Dermis blood vessel endothelial cell (primary cell): Measurements from ENCODE around the gene TEX12. TPM values are rescaled to one million over a fixed set of nuclear protein-coding genes. Genes with fewer than 3 reads are reported as not detected.
"Not testable (repeated sequence)": the region's sequence is repeated elsewhere in the genome, so short reads cannot be mapped to it uniquely, and the experiment has no call there.

ENCODE experiments used
- DNase-seq: peaks from one replicate; pipeline ENCODE4 v3.0.0; 2010
- total RNA-seq: library from RNA; depleted of rRNA; stranded (reverse); fragments of >200 nt; gene quantifications from 2 replicates; pipeline ENCODE4 v1.2.3, GENCODE V29; 2014

The TEX12 gene, protein sequence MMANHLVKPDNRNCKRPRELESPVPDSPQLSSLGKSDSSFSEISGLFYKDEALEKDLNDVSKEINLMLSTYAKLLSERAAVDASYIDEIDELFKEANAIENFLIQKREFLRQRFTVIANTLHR
- not detected in 2 replicates for total RNA-seq

DNA sequence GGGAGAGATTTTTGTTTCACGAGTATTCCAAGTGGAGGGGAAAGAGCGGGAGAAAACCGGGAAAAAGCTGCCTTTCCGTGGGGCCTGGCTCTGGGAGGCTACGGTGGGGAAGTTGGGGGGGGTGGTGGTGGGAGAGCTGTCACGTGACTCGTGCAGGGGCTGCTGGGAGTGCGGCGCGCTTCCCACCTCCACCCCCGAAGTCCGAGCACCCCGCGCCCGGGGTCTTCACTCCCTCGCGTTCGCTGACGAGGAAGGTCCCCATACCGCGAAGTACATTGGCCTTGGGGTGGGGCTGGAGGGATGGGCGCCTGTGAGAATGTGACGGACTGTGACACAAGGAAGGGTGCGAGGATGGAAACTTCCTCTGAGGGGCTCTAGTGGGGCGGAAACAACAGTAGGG, at the start of gene TEX12:
TEX12 (plus strand) TSS at position 228 of the 400 bp plus-strand sequence. CDS start 1,897 bp downstream, outside the sequence.
- DNase-seq: no peak

DNA sequence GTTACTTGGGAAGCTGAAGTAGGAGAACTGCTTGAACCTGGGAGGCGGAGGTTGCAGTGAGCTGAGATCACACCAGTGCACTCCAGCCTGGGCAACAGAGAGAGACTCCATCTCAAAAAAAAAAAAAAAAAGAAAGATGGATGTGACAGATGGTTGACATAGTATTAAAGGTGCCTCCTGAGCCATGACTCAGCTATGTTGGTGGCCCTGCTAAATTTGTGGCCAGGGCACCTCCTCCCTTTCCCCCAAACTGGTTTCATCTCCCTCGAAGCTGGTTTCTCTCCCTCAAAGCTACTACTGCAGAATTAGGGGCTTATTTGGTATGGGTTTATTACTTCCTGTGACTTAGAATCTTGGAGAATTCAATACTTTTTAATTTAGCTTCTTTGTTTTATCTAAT, 49.0 kb upstream of the TEX12 start:
- DNase-seq: no peak

DNA sequence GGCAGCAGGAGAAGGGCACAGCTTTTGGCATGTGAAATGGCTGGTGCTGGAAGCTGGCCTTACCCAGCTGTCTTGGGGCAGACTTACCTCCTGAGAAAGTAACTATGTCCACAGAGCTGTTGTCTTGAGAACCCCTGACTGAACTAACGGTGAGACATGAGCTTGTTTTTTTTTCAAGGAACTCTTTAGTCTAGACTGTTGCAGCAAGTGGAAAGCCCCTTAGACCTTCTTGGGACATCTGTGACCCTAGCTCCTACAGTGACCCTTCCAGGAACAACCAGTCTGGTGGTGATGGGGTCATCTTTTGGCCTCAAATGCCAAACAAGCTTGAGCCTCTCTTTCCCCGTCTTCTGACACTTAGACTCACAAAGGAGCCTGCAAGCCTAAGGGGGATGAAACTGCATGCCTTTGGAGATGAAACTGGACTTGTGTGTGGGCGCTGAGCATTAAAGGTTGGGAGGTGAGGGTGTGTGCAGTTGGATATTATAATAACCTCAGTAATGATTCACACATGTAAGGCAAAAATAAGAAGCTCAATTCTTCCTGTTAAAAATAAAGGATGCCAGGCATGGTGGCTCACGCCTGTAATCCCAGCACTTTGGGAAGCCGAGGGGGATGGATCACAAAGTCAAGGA, 45.1 kb upstream of the TEX12 start:
- no peak for DNase-seq

DNA sequence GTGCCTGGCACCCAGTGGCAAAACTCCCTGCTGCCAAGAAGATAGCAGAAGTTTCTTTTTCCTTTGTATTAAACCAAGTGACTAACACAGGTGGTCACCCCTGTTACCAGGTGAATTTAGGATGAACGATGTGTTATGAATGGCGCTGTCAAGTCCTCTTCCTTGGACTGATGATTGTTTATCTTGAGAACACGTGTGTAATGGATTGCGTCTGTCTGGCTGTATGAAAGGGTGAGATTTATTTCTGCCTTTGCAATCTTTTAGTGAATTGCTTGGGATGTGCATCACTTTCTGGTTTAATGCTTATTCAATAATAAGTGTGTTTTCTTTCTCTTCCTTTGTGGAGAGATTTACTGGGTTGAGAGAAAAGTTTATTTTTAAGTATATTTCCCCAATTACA, 44.0 kb upstream of the TEX12 start:
- no peak for DNase-seq

DNA sequence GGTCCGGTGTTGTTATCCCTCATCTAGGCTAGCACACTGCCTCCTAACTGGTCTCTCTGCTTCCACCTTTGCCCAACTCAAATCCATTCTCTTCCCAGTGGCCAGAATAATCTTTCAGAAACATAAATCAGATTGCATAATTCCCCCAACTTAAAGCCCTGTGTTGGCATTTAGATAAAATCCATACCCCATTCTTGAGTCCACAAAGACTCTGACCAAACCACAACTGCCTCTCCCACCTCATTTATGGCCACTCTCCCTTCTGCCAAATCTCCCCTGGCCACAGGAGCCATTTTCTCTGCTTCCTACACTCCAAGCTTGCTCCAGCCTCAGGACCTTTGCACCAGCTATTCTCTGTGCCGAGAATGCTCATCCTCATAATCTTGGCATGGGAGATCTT, 40.1 kb upstream of the TEX12 start:
- DNase-seq: no peak

DNA sequence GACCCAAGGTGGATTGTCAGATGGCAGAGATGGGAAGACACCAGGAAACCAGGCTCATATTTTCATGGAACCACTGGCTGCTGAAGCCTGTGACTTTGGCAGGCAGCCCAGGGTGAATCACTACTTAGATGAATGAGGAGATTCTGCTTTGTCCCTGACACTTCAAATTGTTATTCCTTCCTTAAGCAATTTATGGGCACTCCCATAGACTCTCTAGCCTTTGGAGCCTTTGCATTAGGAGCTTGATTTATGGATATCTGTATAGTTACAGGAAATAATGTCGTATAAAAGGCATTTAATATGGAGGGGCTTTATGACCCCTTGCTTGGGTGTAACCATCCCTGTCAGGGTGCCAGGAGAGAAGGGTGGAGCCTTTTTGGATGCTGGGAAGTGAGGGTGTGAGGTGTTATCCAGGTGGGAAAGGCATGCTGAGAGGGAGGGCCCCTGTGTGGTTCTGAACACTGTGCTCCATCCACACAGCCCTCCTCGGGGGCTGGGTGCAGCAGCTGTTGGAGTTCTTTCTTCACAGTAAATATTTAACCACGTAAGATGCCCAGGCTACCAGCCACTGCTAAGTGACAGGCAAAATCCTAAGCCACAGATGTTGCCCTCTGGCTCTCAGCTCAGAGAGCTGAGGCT, 38.6 kb upstream of the TEX12 start:
- peak; percentile 65 for DNase-seq

DNA sequence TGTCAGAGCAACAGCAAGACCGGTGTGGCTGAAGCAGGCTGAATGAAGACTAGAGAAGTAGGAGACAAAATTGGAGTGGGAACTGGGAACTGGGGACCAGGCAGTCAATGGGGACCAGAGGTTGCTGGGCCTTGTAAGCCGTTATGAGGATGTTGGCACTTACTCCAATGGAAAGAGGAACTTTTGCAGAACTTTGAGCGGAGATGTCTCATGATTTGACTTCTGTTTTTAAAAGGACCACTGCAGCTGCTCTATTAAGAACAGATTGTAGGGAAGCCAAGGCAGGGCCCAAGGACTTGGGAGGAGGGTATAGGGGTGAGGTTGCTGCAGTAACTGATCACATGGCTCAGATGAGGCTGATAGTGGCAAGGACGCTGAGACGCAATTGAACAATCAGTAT, 37.5 kb upstream of the TEX12 start:
- no peak for DNase-seq

DNA sequence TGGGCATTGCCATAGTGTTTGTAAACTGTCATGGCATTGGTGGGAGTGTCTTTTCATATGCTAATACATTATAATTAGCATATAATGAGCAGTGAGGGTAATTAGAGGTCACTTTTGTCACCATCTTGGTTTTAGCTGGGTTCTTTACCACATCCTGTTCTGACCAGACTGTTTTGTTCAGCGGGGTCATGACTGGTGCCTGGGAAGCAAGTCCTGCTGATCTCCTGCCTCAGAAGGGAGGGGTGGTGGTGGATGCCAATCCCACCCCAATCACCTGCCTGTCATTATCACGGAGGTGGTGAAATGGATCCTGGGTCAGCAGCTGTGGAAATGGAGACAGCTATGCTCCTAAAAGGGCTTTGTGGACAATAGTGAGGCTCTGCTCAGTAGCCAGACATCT, 34.4 kb upstream of the TEX12 start:
- no peak for DNase-seq

DNA sequence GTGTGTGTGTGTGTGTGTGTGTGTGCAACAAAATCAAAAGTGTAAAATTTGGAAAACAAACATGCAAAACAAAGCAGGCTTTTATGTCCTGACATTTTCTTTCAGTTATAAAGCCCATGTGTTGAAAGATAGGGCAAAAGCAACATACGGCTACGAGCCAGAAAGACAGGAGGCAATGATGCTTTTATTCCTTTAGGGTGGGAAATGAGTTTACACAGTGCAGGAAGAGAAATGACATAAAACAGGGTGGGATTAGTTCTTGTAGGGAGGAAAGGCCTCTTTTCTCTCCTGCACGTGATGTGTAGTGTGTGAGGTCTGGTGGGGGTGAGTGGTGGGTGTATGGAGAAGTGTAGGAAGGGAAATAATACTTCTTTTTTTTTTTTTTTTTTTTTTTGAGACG, 32.7 kb upstream of the TEX12 start:
- no peak for DNase-seq

DNA sequence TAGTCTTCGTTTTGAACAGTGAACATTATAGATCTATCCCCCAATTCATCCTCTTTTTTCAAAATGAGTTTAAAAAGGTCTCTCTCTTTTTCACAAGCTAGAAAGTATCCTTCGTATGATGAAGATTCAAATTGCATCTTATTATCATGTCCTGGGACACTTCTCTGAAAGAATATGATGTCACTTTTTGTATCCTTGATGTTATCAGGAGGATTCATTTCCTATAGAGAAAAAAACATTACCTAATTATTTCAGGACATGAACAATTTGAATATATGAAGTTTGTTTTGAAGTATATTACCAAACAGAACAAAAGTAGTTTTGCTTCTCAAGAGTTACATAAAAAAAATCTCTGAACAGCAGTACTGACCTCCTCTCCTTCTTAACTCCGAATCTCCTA, 23.6 kb upstream of the TEX12 start:
- DNase-seq: no peak

DNA sequence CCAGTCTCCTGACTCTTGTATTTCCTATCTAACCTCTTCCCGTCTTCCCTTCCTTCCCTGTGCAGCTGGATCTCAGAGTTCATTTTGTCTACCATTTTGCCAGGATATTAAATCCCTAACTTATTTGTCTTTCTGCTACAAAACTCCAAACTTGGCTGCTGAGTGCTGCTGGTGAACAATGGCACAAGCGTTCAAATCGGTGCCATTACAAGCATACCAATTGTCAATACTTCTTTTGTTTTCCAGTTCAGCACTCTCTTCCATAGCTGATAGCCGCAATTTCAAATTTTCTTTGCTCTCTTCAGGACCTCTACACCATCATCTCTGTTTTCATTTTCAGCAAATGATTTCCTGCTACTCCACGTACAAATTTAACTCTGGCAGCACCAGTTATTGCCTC, 16.7 kb upstream of the TEX12 start:
- DNase-seq: no peak

DNA sequence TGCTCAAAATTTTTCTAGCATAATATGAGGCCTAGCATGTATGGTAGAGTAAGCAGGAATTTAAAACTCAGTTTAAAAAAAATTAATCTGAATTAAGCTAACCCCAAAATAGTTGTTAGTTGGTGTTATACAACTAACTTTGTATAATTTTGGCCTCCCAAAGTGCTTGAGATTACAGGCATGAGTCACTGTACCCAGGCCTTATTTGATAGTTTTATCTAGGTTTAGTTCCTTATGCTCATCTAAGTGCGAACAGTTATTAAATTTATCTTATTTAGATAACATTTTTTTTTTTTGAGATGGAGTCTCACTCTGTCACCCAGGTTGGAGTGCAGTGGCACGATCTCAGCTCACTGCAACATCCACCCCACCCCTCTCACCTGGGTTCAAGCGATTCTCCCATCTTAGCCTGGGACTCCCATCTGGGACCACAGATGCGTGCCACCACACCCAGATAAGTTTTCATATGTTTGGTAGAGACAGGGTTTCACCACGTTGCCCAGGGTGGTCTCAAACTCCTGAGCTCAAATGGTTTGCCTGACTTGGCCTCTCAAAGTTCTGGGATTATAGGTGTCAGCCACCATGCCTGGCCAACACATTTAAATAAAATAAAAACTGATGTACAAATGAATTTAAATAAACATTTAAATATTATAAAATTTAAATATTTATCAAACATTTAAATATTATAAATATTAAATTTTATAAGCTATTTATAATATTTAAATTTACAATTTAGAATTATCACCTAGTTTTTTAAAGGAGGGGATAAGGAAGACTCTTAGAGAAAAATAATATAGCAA, 10.8 kb upstream of the TEX12 start:
- no peak for DNase-seq

DNA sequence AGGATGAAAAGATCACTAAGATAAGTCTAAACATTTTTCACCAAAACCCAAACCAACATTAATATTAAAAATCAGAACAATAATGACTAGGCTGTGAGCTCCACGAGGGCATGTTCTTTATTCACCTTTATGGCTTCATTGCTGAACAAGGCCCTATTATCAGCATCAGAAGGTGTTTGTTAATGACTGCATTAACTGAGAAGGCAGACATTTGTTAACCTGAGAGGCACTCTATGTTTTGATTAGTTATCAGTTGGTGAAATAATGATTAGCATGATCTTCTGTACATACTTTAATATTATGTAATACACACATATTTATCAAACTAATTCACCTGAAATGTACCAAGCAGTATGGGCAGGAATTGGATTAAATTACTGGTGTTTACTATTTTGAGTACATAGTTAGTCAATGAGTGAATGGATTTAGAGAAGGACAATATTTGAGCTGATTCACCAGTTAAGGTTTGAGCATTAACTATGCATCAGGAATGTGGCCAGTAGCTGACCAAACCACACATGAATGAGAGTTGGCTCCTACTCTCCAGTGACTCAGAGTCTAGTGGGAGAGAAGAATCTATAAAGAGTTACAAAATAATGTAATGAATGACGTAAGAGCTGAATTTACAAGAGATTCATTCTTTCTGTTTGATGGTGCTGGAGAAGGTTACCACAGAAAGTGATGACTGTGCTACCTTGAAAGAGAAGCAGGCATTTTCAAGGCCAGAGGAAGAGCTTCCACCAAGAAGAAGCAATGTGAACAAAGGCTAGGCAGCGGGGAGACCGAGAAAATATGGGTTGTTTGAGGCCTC, 10.0 kb upstream of the TEX12 start:
- peak; percentile 80 for DNase-seq

DNA sequence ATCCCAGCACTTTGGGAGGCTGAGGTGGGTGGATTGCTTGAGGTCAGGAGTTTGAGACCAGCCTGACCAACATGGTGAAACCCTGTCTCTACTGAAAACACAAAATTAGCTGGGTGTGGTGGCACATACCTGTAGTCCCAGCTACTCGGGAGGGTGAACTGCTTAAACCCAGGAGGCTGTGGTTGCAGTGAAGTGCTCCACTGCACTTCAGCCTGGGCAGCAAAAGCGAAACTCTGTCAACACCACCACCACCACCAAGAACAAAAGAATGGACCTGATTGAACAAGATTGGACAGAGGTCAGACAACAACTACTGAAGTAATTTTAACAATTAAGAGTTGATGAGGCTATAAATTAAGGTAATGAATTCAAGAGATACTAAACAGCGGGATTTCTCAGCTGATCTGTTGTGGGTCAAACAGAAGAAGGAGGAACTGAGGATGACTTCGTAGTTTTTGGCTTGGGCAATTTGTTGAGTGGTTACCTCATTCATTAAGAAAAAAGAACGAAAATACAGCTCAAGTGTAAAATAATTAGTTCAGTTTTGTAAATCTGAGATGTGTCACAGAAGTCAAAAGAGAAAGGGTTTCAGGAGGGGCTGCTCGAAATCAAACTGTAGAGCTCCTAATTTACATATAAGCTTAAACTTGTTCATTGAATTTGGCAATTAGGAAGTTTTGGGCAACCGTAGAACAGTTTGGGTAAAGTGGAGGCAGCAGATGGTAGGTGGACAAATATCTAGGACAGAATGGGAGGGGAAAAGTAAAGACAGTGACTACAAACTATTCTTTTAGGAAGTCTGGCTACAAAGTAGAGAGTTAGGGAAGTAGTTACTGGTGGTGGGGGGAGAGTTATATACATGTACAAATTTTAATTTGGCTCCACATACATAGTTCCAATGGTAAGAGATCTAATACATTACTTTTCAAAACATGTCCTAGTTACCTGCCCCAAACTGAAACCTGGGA, 7.8 kb upstream of the TEX12 start:
- DNase-seq: no peak

DNA sequence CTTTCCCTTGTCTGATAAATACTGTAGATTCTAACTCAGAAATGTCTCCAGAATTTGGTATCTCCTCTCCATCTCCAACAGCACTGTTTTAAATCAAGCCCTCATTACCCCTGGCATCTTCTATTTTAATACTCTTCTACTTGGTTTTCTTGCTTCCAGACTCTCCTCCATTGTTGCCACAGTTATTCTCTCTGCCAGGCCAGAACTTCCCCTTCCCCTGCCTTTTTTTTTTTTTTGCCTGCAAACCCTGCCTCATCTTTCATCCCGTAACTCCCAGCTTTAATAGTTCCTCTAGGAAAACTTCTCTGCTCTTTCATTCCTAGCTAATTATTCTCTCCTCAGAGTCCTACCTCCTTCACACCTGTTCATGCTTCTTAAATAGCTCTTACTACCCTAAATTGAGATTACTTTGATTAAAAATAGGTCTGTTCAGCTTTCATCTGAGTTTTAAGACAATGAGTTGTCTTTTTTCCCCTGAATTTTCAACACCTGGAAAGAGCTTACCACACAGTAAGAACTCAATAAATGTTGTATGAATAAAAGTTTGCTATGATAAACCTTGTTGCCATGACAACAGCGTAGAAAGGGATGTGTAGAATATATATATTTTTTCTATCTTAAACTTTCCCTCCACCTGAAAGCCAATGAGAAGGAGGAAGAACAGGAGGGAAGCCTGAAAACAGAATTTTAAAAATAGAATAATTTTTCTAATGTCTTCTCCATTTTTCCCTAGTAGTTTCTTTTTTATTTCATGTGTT, 6.9 kb upstream of the TEX12 start:
- DNase-seq: no peak

DNA sequence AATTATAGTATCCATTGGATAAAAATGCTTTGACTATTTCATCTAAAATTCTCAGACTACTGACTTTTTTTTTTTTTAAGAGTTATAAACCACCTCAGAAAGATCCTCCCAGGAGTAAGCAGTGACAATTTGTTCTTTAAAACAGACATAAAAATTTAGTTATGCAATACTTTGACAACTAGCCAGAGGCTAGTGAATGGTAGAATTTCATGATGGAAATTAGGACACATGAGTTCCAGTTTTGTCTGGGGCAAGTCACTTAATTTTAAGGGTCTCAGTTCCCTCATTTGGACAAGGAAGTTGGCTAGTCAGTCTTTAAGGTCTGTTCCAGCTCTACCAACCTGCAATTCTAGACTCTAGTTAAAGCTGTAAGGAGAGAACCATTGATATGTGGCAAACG, 6.2 kb upstream of the TEX12 start:
- no peak for DNase-seq

DNA sequence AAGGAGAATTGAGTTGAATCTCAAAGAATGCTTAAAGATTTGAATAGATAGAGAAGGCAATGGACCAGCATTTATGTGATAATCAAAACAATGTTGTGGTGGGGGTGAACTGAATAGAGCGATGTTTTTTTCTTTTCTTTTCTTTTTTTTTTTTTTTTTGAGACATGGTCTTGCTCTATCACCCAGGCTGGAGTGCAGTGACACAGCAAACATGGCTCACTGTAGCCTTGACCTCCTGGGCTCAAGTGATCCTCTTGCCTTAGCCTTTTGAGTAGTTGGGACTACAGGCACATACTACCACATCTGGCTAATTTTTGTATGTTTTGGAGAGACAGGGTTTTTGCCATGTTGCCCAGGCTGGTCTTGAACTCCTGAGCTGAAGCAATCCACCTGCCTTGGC, 5.0 kb upstream of the TEX12 start:
- not testable (repeated sequence) for DNase-seq

DNA sequence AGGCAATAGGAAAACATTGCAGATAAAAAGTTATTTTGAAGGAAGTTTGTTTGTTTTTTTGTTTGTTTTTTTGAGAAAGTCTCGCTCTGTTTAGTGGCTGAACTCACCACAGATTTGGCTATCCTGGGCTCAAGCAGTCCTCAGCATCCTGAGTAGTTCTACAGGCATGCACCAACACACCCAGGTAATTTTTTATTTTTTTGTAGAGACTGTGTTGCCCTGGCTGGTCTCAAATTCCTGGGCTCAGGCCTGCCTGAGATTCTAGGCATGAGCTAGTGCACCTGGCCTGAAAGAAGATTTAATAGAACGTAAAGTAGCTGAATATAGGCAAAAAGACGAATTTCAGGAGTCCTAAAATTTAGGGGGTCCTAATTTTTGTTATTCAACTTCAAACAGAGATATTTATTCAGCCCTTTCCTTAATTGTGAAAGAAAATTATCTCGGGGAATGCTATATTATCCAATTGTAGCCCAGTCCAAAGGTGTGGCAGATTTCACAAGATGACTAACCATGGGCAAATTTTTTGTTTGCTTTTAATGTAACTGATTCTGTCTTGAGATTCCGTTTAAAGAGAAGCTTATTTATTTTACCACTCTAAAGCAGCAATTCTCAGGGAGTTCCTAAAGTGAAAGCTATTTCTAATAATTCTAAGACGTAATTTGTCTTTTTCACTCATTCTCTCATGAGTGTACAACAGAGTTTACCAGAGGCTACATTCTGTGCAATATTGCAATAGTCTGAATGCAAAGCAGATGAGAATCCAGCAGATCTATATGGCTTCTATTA, 4.2 kb upstream of the TEX12 start:
- DNase-seq: no peak

DNA sequence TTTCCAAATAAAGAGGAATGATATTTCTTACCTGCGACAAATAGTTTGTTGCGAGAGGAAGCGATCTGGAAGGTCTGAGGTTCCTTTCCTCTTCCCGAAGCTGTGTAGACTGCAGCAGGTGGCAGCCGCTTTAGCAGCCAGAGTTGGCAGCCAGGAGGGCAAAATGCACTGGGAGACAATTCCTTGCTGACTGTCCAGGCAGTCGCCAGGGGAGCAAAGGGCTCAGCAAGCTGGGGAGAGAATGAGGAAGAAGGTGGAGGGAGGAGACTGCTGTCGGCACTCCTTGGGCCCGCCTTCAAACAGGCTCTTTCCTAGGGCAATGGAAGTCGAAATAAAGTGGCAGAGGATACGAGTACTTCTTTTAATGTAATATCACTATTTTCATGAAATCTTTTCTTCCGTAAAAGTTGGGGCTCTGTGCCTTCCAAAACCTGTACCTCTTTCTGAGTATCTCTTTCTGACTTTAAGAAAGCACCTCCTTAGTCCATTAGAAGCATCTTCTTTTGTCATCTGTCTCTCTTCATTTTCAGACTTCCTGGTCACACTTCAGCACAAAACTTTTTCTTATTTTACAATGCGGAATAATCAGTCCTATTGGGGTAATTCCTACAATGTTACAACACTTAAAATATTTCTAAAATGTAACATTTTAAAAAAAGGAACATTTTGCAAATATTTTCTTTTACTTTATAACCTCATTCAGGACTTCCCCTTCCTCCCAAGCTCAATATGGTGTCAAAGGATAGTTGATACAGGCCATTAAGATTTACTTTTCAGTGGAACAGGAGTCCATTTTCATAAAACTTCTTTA, 3.1 kb upstream of the TEX12 start, which contains the start of gene IL18:
IL18 (minus strand) TSS at position 220 of the 811 bp plus-strand sequence. CDS start 9,041 bp downstream, outside the sequence.
- no peak for DNase-seq
